ENCODE measurements around the gene PRADC1.

PRADC1 gene

GRCh38 chr2:73235315-73236028, 2.4 kb upstream of the PRADC1 start:
- no peak for DNase-seq (ENCODE audit: low read depth)

- DNase-seq (ENCODE audit: low read depth): peak; percentile 82
These were observed 1.1 kb upstream of the PRADC1 start, which contains the start of gene CCT7 for GRCh38 chr2:73233932-73234832. Gene CCT7, plus strand, starts transcription at chr2:73234308. Its CDS starts 71 bp downstream, at chr2:73234379.

GRCh38 chr2:73232403-73233153, 461 bp downstream of the PRADC1 start:
- DNase-seq (ENCODE audit: low read depth): no peak

- DNase-seq (ENCODE audit: low read depth): no peak
These were observed 4.4 kb downstream of the PRADC1 start for GRCh38 chr2:73228631-73229030.

- no peak for DNase-seq (ENCODE audit: low read depth)
These were observed 6.0 kb downstream of the PRADC1 start for GRCh38 chr2:73227086-73227485.

- no peak for DNase-seq (ENCODE audit: low read depth)
These were observed 7.3 kb downstream of the PRADC1 start for GRCh38 chr2:73225513-73226360.

- DNase-seq (ENCODE audit: low read depth): no peak
These were observed 9.2 kb downstream of the PRADC1 start for GRCh38 chr2:73223821-73224220.

- DNase-seq (ENCODE audit: low read depth): no peak
These were observed 14.7 kb downstream of the PRADC1 start for GRCh38 chr2:73218298-73218697.

- no peak for DNase-seq (ENCODE audit: low read depth)
These were observed 15.2 kb downstream of the PRADC1 start for GRCh38 chr2:73217826-73218225.

- no peak for DNase-seq (ENCODE audit: low read depth)
These were observed 15.9 kb downstream of the PRADC1 start for GRCh38 chr2:73217160-73217559.

- no peak for DNase-seq (ENCODE audit: low read depth)
These were observed 17.8 kb downstream of the PRADC1 start for GRCh38 chr2:73215254-73215653.

GRCh38 chr2:73214120-73215035, 18.7 kb downstream of the PRADC1 start, which contains the start of gene SMYD5:
Gene SMYD5, plus strand, starts transcription at chr2:73214245. Its CDS starts 22 bp downstream, at chr2:73214267.
- peak; percentile 86 for DNase-seq (ENCODE audit: low read depth)

- DNase-seq (ENCODE audit: low read depth): peak; percentile 45
These were observed 20.4 kb downstream of the PRADC1 start for GRCh38 chr2:73212448-73213176.

GRCh38 chr2:73212098-73212447, 21.0 kb downstream of the PRADC1 start:
- DNase-seq (ENCODE audit: low read depth): no peak

- no peak for DNase-seq (ENCODE audit: low read depth)
These were observed 22.3 kb downstream of the PRADC1 start for GRCh38 chr2:73210696-73211095.

- no peak for DNase-seq (ENCODE audit: low read depth)
These were observed 23.0 kb downstream of the PRADC1 start for GRCh38 chr2:73210019-73210418.

GRCh38 chr2:73208258-73208657, 24.8 kb downstream of the PRADC1 start:
- DNase-seq (ENCODE audit: low read depth): no peak

GRCh38 chr2:73205611-73206010, 27.4 kb downstream of the PRADC1 start:
- no peak for DNase-seq (ENCODE audit: low read depth)

GRCh38 chr2:73203055-73203681, 29.9 kb downstream of the PRADC1 start:
- no peak for DNase-seq (ENCODE audit: low read depth)

All from T follicular helper cell (primary cell).